IMR-90 (cell line): ENCODE results near the gene NPRL2. TPM values are rescaled to one million over a fixed set of nuclear protein-coding genes. Genes with fewer than 3 reads are reported as not detected.

ENCODE experiments used
- ATAC-seq: fragments of 200-7000 bp; cut with Tn5 transposase; 2 replicates; pipeline ENCODE4 v1.9.1; 2020; ENCODE audit warnings: low read depth, mild to moderate bottlenecking, moderate library complexity
- BruUV-seq: library from RNA; stranded (reverse); fragments of 400-500 nt; replicated peaks from 2 replicates; lab custom pipeline; 2021; lab: Mats Ljungman, UMichigan
- CTCF ChIA-PET: fragments of 300-600 bp; formaldehyde crosslinking; extraction: SDS; loops from one replicate; lab custom pipeline; 2021; ENCODE audit warnings: antibody characterized with exemption; lab: Yijun Ruan, JAX
- POLR2A ChIA-PET: fragments of 300-600 bp; sonication (Branson Sonifier 250); formaldehyde crosslinking; loops from one replicate; lab custom pipeline; 2022; ENCODE audit warnings: antibody characterized with exemption; ENCODE audit not compliant: unreplicated experiment; lab: Charles Lee
- DNase-seq: peaks from one replicate; pipeline ENCODE4 v3.0.0; 2013
- H2AFZ ChIP-seq: replicated peaks from 2 replicates; pipeline ENCODE3; 2013; ENCODE audit warnings: low read length, mild to moderate bottlenecking; ENCODE audit not compliant: poor library complexity
- H2AK5ac ChIP-seq: 2 replicates; pipeline ENCODE4 v1.6.1; 2013; ENCODE audit warnings: low read depth, low read length, inconsistent platforms
- H2AK9ac ChIP-seq: replicated peaks from 2 replicates; pipeline ENCODE3; 2013; ENCODE audit warnings: mild to moderate bottlenecking, low read depth, low read length, moderate library complexity; ENCODE audit not compliant: poor library complexity
- H2BK120ac ChIP-seq: 2 replicates; pipeline ENCODE4 v1.6.1; 2013; ENCODE audit warnings: low read depth, low read length, inconsistent platforms
- H2BK15ac ChIP-seq: 3 replicates; pipeline ENCODE4 v1.6.1; 2013; ENCODE audit warnings: low read depth, low read length, inconsistent platforms
- H2BK20ac ChIP-seq: 2 replicates; pipeline ENCODE4 v1.6.1; 2013; ENCODE audit warnings: low read depth, mild to moderate bottlenecking, inconsistent platforms, low read length, moderate library complexity
- H2BK5ac ChIP-seq: 2 replicates; pipeline ENCODE4 v1.6.1; 2013; ENCODE audit warnings: mild to moderate bottlenecking, low read depth, low read length, inconsistent platforms; ENCODE audit not compliant: poor library complexity, severe bottlenecking
- H3K14ac ChIP-seq: replicated peaks from 2 replicates; pipeline ENCODE4 v1.6.1; 2013; ENCODE audit warnings: low read depth, low read length, inconsistent platforms
- H3K18ac ChIP-seq: 2 replicates; pipeline ENCODE4 v1.6.1; 2013; ENCODE audit warnings: low read depth, low read length, control low read depth
- H3K23ac ChIP-seq: 2 replicates; pipeline ENCODE4 v1.6.1; 2013; ENCODE audit warnings: low read depth, low read length, inconsistent platforms
- H3K27ac ChIP-seq: 2 replicates; pipeline ENCODE4 v1.5.1; 2013; ENCODE audit warnings: mild to moderate bottlenecking, control low read depth, low read length; ENCODE audit not compliant: insufficient read depth
- H3K27me3 ChIP-seq: 2 replicates; pipeline ENCODE4 v1.6.1; 2013; ENCODE audit warnings: low read length; ENCODE audit not compliant: control insufficient read depth, insufficient read depth
- H3K36me3 ChIP-seq: 2 replicates; pipeline ENCODE4 v1.6.1; 2013; ENCODE audit warnings: low read length, mixed read lengths; ENCODE audit not compliant: control insufficient read depth, insufficient read depth
- H3K4ac ChIP-seq: 2 replicates; pipeline ENCODE4 v1.6.1; 2013; ENCODE audit warnings: low read depth, low read length, inconsistent platforms
- H3K4me1 ChIP-seq: 2 replicates; pipeline ENCODE4 v1.6.1; 2013; ENCODE audit warnings: low read length, mixed read lengths; ENCODE audit not compliant: control insufficient read depth, insufficient read depth
- H3K4me2 ChIP-seq: 2 replicates; pipeline ENCODE4 v1.6.1; 2013; ENCODE audit warnings: low read depth, mild to moderate bottlenecking, control low read depth, low read length, moderate library complexity
- H3K4me3 ChIP-seq: 2 replicates; pipeline ENCODE4 v1.5.1; 2013; ENCODE audit warnings: low read depth, mild to moderate bottlenecking, control low read depth, low read length, moderate library complexity; ENCODE audit not compliant: insufficient read depth
- H3K56ac ChIP-seq: 2 replicates; pipeline ENCODE4 v1.6.1; 2013; ENCODE audit warnings: low read length, inconsistent platforms; ENCODE audit not compliant: insufficient read depth; ENCODE audit errors: extremely low read depth
- H3K79me1 ChIP-seq, 2 experiments: 2 replicates each; pipeline ENCODE4 v1.6.1; 2013; ENCODE audit warnings: low read length in 2 of 2, inconsistent platforms in 1 of 2, low read depth in 1 of 2
- H3K9ac ChIP-seq: 2 replicates; pipeline ENCODE4 v1.6.1; 2013; ENCODE audit warnings: low read depth, low read length, control low read depth
- H3K9me1 ChIP-seq: 2 replicates; pipeline ENCODE4 v1.6.1; 2013; ENCODE audit warnings: low read length, inconsistent platforms; ENCODE audit not compliant: insufficient read depth
- H3K9me3 ChIP-seq: 2 replicates; pipeline ENCODE4 v1.6.1; 2013; ENCODE audit warnings: low read length; ENCODE audit not compliant: control insufficient read depth, insufficient read depth
- H4K20me1 ChIP-seq: 2 replicates; pipeline ENCODE4 v1.6.1; 2013; ENCODE audit warnings: low read length, inconsistent platforms; ENCODE audit not compliant: insufficient read depth
- H4K5ac ChIP-seq: 2 replicates; pipeline ENCODE4 v1.6.1; 2013; ENCODE audit warnings: mild to moderate bottlenecking, low read depth, low read length, control low read depth
- H4K8ac ChIP-seq, 2 experiments: 2 replicates each; pipeline ENCODE4 v1.6.1; 2013; ENCODE audit warnings: low read depth in 2 of 2, low read length in 2 of 2, control low read depth in 1 of 2, inconsistent platforms in 1 of 2
- H4K91ac ChIP-seq: 2 replicates; pipeline ENCODE4 v1.6.1; 2013; ENCODE audit warnings: low read depth, low read length, inconsistent platforms; ENCODE audit not compliant: insufficient read depth
- FOS ChIP-seq: fragments of 150-350 bp; IDR thresholded peaks from 2 replicates; pipeline ENCODE4 v1.6.1; 2016; ENCODE audit warnings: low read depth, low read length
- WGBS, 2 experiments: methylation state at CpG; one replicate each; pipeline versions ENCODE4 v1.1.5 to v1.1.7; 2013; ENCODE audit warnings: missing lambda C conversion rate in 2 of 2; ENCODE audit not compliant: insufficient read length in 1 of 2; ENCODE audit errors: extremely low coverage in 2 of 2; 5-methylcytosine and 5-hydroxymethylcytosine counted together
- dilution Hi-C: fragments of 300-500 bp; cut with HindIII; formaldehyde crosslinking; loops from one replicate; pipeline ENCODE4 v1.14.3; 2018; ENCODE audit warnings: low sequenced_read_pairs; ENCODE audit not compliant: unreplicated experiment
- in situ Hi-C: fragments of 300-500 bp; cut with MboI; formaldehyde crosslinking; loops from 3 replicates; pipeline ENCODE4 v1.14.3; 2019; ENCODE audit warnings: low sequenced_read_pairs, inconsistent platforms, mixed read lengths
- intact Hi-C: fragments of 100-400 bp; cut with micrococcal nuclease; formaldehyde crosslinking; loops from 2 replicates; pipeline ENCODE4 v1.10.0; 2022
- polyA plus RNA-seq, 3 experiments: library from polyadenylated mRNA; depleted of rRNA; stranded (reverse); fragments of >200 nt; gene quantifications; 2 replicates each; pipeline ENCODE4 v1.2.3, GENCODE V29; 2012; ENCODE audit warnings: low replicate concordance in 1 of 3
- total RNA-seq: library from RNA; depleted of rRNA; stranded (reverse); fragments of >200 nt; gene quantifications from 2 replicates; pipeline ENCODE4 v1.2.3, GENCODE V29; 2012
- TF ChIP-seq, protein P1 (sequence below): fragments of 150-350 bp; IDR thresholded peaks from 2 replicates; pipeline ENCODE4 v1.6.1; 2017; ENCODE audit warnings: mild to moderate bottlenecking, antibody characterized with exemption, low read length, low read depth

NPRL2 gene
- total and polyA plus RNA-seq, 2 of the 4 experiments (the other 2 are of a cell fraction) = 38.3 to 38.7 TPM

DNA sequence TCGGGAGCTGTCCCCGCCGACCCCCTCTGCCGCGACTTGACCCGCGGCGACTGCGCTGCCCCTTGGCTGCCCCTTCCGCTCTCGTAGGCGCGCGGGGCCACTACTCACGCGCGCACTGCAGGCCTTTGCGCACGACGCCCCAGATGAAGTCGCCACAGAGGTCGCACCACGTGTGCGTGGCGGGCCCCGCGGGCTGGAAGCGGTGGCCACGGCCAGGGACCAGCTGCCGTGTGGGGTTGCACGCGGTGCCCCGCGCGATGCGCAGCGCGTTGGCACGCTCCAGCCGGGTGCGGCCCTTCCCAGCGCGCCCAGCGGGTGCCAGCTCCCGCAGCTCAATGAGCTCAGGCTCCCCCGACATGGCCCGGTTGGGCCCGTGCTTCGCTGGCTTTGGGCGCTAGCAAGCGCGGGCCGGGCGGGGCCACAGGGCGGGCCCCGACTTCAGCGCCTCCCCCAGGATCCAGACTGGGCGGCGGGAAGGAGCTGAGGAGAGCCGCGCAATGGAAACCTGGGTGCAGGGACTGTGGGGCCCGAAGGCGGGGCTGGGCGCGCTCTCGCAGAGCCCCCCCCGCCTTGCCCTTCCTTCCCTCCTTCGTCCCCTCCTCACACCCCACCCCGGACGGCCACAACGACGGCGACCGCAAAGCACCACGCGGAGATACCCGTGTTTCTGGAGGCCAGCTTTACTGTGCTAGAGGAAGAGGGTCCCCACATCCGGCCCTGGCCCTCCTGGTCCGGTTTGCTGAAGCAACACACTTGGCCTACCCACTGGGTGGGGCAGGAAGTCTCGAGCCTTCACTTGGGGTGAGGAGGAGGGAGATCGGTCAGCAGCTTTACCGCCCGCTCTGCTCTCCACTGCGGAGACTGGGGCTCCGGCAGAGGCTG, 9.9 kb downstream of the NPRL2 start, which contains the start of gene RASSF1:
RASSF1 (minus strand) TSS at position 389 of the 882 bp plus-strand sequence; CDS start at position 358, 31 bp downstream.
- DNase-seq = no peak
- dilution Hi-C loops (no loop called here), intact Hi-C loops (no loop called here), in situ Hi-C loops (loop anchor here (25.0 kb wide), 3 partner anchors 1047 to 1822 kb away; partner anchors contain the start of genes ABHD14B, GPR62, MANF and PCBP4)
- peak within 1 kb of the TSS; percentile 44 for H3K27ac ChIP-seq
- peak within 1 kb of the TSS; percentile 81 for H3K4ac ChIP-seq
- peaks cover 11% of the 10 kb centered on the region for H4K20me1 ChIP-seq
- H3K4me1 ChIP-seq = peaks cover 21% of the 10 kb centered on the region
- H3K18ac ChIP-seq = peak within 1 kb of the TSS; percentile 81
- H2AK5ac ChIP-seq = peak within 1 kb of the TSS; percentile 54
- peak within 1 kb of the TSS; percentile 21; the same call in 1 of the 2 replicates for H2BK20ac ChIP-seq
- POLR2A ChIA-PET = interaction anchor here (0.6 kb wide), 1 partner anchor 10 kb away, joined by 4 read pairs; the partner anchor contains the start of genes CYB561D2 and NPRL2
- H2BK120ac ChIP-seq = peak within 1 kb of the TSS; percentile 58
- BruUV-seq = no TSS peak
- H3K9me1 ChIP-seq = peaks cover 14% of the 10 kb centered on the region
- peak within 1 kb of the TSS; percentile 43 for H3K4me3 ChIP-seq
- H4K5ac ChIP-seq = peak within 1 kb of the TSS; percentile 81
- H3K9me3 ChIP-seq = no peaks in the 10 kb centered on the region
- H3K23ac ChIP-seq = peak within 1 kb of the TSS; percentile 62
- H3K9ac ChIP-seq = peak within 1 kb of the TSS; percentile 69; the same call in 1 of the 2 replicates
- peak within 1 kb of the TSS; percentile 58; the same call in 2 of the 3 replicates for H2BK15ac ChIP-seq
- peak within 1 kb of the TSS; percentile 59 to 97 for H4K8ac ChIP-seq
- peak within 1 kb of the TSS; percentile 73 for H4K91ac ChIP-seq
- CTCF ChIA-PET = interaction anchor here (0.6 kb wide), 1 partner anchor 1738 kb away, joined by 3 read pairs; no protein-coding TSS in a partner anchor
- H3K36me3 ChIP-seq = no peaks in the 10 kb centered on the region; the same call in 1 of the 2 replicates
- peak; percentile 16 for ATAC-seq
- H3K79me1 ChIP-seq = peaks cover 15 to 37% of the 10 kb centered on the region in 2 experiments; a peak in 3 of 4 replicates
- no peak for TF ChIP-seq FOS
- TF ChIP-seq, protein P1, sequence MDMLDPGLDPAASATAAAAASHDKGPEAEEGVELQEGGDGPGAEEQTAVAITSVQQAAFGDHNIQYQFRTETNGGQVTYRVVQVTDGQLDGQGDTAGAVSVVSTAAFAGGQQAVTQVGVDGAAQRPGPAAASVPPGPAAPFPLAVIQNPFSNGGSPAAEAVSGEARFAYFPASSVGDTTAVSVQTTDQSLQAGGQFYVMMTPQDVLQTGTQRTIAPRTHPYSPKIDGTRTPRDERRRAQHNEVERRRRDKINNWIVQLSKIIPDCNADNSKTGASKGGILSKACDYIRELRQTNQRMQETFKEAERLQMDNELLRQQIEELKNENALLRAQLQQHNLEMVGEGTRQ = peak; percentile 30; the same call in 1 of the 2 replicates
- peak within 1 kb of the TSS; percentile 94 for H2AFZ ChIP-seq
- H2AK9ac ChIP-seq = peak within 1 kb of the TSS; percentile 23
- peak within 1 kb of the TSS; percentile 79 for H3K4me2 ChIP-seq
- WGBS, 2 experiments = 7% methylated on average over 32 of the region's 85 CpGs; no CpG with 5 or more reads in 1 of the 2 experiments
- peak within 1 kb of the TSS; percentile 4; the same call in 1 of the 2 replicates for H3K56ac ChIP-seq
- H3K27me3 ChIP-seq = no peaks in the 10 kb centered on the region
- peak within 1 kb of the TSS; percentile 65 for H3K14ac ChIP-seq
- H2BK5ac ChIP-seq = peak within 1 kb of the TSS; percentile 82
